Spleen (tissue), 11 donors: ENCODE data around the gene KCNG1. TPM values are rescaled to one million over a fixed set of nuclear protein-coding genes. Genes with fewer than 3 reads are reported as not detected.

Source experiments
- DNase-seq: peaks from one replicate; pipeline ENCODE4 v3.0.0-alpha.2; 2020
- H3K27ac ChIP-seq, 8 donors: fragments of 200-600 bp; sonication (generic) in 7 of 8; 1 replicate in 4 of 8; 2 replicates in 4 of 8; pipeline versions ENCODE4 v1.5.0 to v1.8.0; 2016 to 2021; ENCODE audit warnings: inconsistent platforms in 4 of 8, mild to moderate bottlenecking in 4 of 8, moderate library complexity in 1 of 8
- H3K27me3 ChIP-seq, 7 donors: fragments of 200-600 bp; sonication (generic) in 6 of 7; replicated peaks in 1 of 7; 1 replicate in 4 of 7; 2 replicates in 3 of 7; pipeline versions ENCODE4 v1.5.0 to v1.8.0; 2016 to 2021; ENCODE audit warnings: inconsistent platforms in 3 of 7, mild to moderate bottlenecking in 1 of 7
- H3K36me3 ChIP-seq, 6 donors: fragments of 200-600 bp; sonication (generic) in 5 of 6; 1 replicate in 4 of 6; 2 replicates in 2 of 6; pipeline versions ENCODE4 v1.5.0 to v1.8.0; 2016 to 2021; ENCODE audit warnings: inconsistent platforms in 2 of 6
- H3K4me1 ChIP-seq, 6 donors: fragments of 200-600 bp; sonication (generic) in 5 of 6; 1 replicate in 3 of 6; 2 replicates in 3 of 6; pipeline versions ENCODE4 v1.5.0 to v1.8.0; 2016 to 2021; ENCODE audit warnings: inconsistent platforms in 3 of 6
- H3K4me3 ChIP-seq, 8 donors: fragments of 200-600 bp; sonication (generic) in 7 of 8; 1 replicate in 4 of 8; 2 replicates in 4 of 8; pipeline versions ENCODE4 v1.5.0 to v1.8.0; 2016 to 2021; ENCODE audit warnings: inconsistent platforms in 4 of 8, mild to moderate bottlenecking in 4 of 8, moderate library complexity in 2 of 8
- H3K9me3 ChIP-seq, 8 donors: fragments of 200-600 bp; sonication (generic) in 7 of 8; 1 replicate in 4 of 8; 2 replicates in 4 of 8; pipeline versions ENCODE4 v1.5.0 to v1.8.0; 2016 to 2021; ENCODE audit warnings: inconsistent platforms in 4 of 8
- POLR2A ChIP-seq, 3 donors: fragments of 450-650 bp; IDR thresholded peaks; one replicate each; pipeline ENCODE4 v1.5.1; 2017; ENCODE audit warnings: antibody characterized with exemption in 3 of 3, mild to moderate bottlenecking in 1 of 3
- POLR2AphosphoS5 ChIP-seq, 3 donors: sonication (generic); formaldehyde crosslinking; IDR thresholded peaks; one replicate each; pipeline ENCODE4 v1.5.1; 2017; ENCODE audit warnings: antibody characterized with exemption in 3 of 3
- WGBS, 5 donors: extraction: QIAGEN DNeasy Blood & Tissue Kit in 3 of 5; methylation state at CpG; one replicate each; pipeline versions ENCODE4 v1.1.5 to v1.1.7; 2013 to 2018; 5-methylcytosine and 5-hydroxymethylcytosine counted together
- intact Hi-C: fragments of 100-400 bp; cut with DNase I; formaldehyde crosslinking; loops from one replicate; pipeline ENCODE4 v1.15.0; 2023; ENCODE audit warnings: low total_unique reads
- polyA plus RNA-seq, 3 donors: library from polyadenylated mRNA; stranded (reverse); fragments of 200-250 nt; gene quantifications; one replicate each; pipeline ENCODE4 v1.2.1, GENCODE V29; 2013
- total RNA-seq, 7 donors: library from RNA; depleted of rRNA in 3 of 7; stranded (reverse); fragments of >200 nt in 3 of 7; fragmentation: NEBNext Ultra II Directional in 4 of 7; extraction: Animal tissue kit (Norgen Biotek cat#: 25700) in 4 of 7; gene quantifications; one replicate each; pipeline versions ENCODE4 v1.1.0 to v1.2.1, GENCODE V29; 2016 to 2021
- TF ChIP-seq, protein P1 (sequence below), 11 experiments: fragments of 200-600 bp in 7 of 11; fragments of 450-650 bp in 4 of 11; sonication (generic) in 4 of 11; IDR thresholded peaks in 8 of 11; conservative IDR thresholded peaks in 3 of 11; 1 replicate in 7 of 11; 2 replicates in 4 of 11; pipeline versions ENCODE4 v1.4.0 to v1.8.0; 2016 to 2021; ENCODE audit warnings: antibody characterized with exemption in 11 of 11, inconsistent platforms in 4 of 11, mild to moderate bottlenecking in 1 of 11
- donor health status: healthy with polysubstance abuse.
- donor health status: DM: no; HTN: no; CAD: no; lungs with moderate emphysema.
- donor health status: DM: no; HTN: no; CAD: no.
- donor health status: Bipolar disorder and iron deficiency.
- donor health status: healthy.
- donor health status: DM: no; HTN: no; CAD: no.
- donor health status: DM: yes; HTN: yes; CAD: no.

KCNG1 gene
- total and polyA plus RNA-seq, 10 donors, result 0.35 to 5.0 (median 3.2) TPM

DNA sequence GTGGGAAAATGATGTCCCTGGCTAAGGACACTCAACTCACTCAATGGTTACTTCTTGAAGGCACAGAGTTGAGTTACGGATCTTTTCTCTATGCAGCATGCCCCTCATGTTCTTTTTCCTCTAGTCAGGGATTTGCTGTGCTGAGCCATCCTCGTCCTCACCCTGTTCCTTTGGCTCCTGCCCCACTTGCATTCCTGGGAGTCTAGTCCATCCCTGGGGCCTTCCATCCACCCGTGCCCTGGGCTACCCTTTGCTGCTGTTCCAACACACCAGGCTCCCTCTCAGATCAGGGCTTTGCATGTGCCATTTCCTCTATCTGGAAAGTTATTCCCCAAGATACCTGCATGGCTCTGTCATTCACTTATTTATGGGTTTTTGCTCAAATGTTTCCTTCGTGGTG is 13.3 kb upstream of the KCNG1 start:
- H3K4me1 ChIP-seq, result peaks cover 0 to 10% (median 0%) of the 10 kb centered on the region in 6 donors
- TF ChIP-seq, protein P1, sequence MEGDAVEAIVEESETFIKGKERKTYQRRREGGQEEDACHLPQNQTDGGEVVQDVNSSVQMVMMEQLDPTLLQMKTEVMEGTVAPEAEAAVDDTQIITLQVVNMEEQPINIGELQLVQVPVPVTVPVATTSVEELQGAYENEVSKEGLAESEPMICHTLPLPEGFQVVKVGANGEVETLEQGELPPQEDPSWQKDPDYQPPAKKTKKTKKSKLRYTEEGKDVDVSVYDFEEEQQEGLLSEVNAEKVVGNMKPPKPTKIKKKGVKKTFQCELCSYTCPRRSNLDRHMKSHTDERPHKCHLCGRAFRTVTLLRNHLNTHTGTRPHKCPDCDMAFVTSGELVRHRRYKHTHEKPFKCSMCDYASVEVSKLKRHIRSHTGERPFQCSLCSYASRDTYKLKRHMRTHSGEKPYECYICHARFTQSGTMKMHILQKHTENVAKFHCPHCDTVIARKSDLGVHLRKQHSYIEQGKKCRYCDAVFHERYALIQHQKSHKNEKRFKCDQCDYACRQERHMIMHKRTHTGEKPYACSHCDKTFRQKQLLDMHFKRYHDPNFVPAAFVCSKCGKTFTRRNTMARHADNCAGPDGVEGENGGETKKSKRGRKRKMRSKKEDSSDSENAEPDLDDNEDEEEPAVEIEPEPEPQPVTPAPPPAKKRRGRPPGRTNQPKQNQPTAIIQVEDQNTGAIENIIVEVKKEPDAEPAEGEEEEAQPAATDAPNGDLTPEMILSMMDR (IDR thresholded peaks at IDR 0.05 in 8 of 11, conservative IDR thresholded peaks at IDR 0.05 in 3 of 11), result no peak
- no peak for TF ChIP-seq POLR2A (IDR thresholded peaks at IDR 0.05)
- H3K4me3 ChIP-seq, result no peak overlapping the region
- intact Hi-C loops, result no loop called here
- 69 to 77% (median 74%) methylated on average over 4 of the region's 4 CpGs for WGBS, 5 donors
- no peak overlapping the region for H3K27ac ChIP-seq
- H3K36me3 ChIP-seq, result no peaks in the 10 kb centered on the region
- H3K27me3 ChIP-seq, result peaks cover 0 to 43% (median under 1%) of the 10 kb centered on the region in 7 donors
- DNase-seq, result peak; percentile 15
- H3K9me3 ChIP-seq, result no peaks in the 10 kb centered on the region

GRCh38 chr20:51034988-51035656 is 12.2 kb upstream of the KCNG1 start:
- Histone ChIP-seq H3K9me3 (no peaks in the 10 kb centered on the region), H3K36me3 (no peaks in the 10 kb centered on the region), H3K27ac (peak overlapping the region in 2 of 8 donors; percentile 24 to 56), H3K4me3 (no peak overlapping the region), H3K4me1 (peaks cover 0 to 10% (median 0%) of the 10 kb centered on the region in 6 donors), H3K27me3 (peaks cover 0 to 48% (median 8%) of the 10 kb centered on the region in 7 donors)
- intact Hi-C loops, result no loop called here
- no peak for TF ChIP-seq POLR2A (IDR thresholded peaks at IDR 0.05)
- TF ChIP-seq, protein P1 (IDR thresholded peaks at IDR 0.05 in 8 of 11, conservative IDR thresholded peaks at IDR 0.05 in 3 of 11), result no peak
- TF ChIP-seq POLR2AphosphoS5 (IDR thresholded peaks at IDR 0.05), result no peak
- WGBS, 5 donors, result 61 to 74% (median 68%) methylated on average over 9 of the region's 9 CpGs
- peak; percentile 48 for DNase-seq

DNA sequence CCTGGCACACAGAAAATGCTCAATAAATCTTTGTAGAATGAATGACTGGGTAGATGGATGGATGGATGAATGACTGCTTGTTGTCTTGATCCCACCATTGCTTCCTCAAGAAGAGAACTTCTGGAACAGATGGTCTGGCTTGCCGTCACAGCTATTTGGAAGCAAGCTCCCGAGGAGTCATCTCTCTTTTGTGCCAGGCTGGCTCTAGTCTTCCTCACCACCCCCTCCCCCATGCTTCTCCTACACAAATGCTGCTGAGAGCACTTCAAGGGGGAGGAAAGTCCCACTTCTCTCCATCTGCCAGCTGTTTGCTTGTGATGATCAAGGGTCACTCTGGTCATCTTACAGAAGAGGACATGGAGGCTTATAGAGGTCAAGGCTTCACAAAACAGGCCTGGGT is 11.6 kb upstream of the KCNG1 start:
- no peaks in the 10 kb centered on the region for H3K9me3 ChIP-seq
- peaks cover 0 to 51% (median 8%) of the 10 kb centered on the region in 7 donors for H3K27me3 ChIP-seq
- H3K4me3 ChIP-seq, result no peak overlapping the region
- H3K4me1 ChIP-seq, result peaks cover 0 to 10% (median 0%) of the 10 kb centered on the region in 6 donors
- intact Hi-C loops, result no loop called here
- peak; percentile 32 for DNase-seq
- TF ChIP-seq POLR2A (IDR thresholded peaks at IDR 0.05) (no peak), POLR2AphosphoS5 (IDR thresholded peaks at IDR 0.05) (no peak)
- TF ChIP-seq, protein P1 (IDR thresholded peaks at IDR 0.05 in 8 of 11, conservative IDR thresholded peaks at IDR 0.05 in 3 of 11), result no peak
- WGBS, 5 donors, result 62 to 88% (median 72%) methylated on average over 2 of the region's 2 CpGs
- H3K36me3 ChIP-seq, result no peaks in the 10 kb centered on the region
- H3K27ac ChIP-seq, result peak overlapping the region in 2 of 8 donors; percentile 24 to 56
